Measurements from ENCODE around the gene FLT4. TPM values are rescaled to one million over a fixed set of nuclear protein-coding genes. Genes with fewer than 3 reads are reported as not detected.

FLT4 gene
- total RNA-seq, 2 experiments from 2014 or later, result not detected

DNA sequence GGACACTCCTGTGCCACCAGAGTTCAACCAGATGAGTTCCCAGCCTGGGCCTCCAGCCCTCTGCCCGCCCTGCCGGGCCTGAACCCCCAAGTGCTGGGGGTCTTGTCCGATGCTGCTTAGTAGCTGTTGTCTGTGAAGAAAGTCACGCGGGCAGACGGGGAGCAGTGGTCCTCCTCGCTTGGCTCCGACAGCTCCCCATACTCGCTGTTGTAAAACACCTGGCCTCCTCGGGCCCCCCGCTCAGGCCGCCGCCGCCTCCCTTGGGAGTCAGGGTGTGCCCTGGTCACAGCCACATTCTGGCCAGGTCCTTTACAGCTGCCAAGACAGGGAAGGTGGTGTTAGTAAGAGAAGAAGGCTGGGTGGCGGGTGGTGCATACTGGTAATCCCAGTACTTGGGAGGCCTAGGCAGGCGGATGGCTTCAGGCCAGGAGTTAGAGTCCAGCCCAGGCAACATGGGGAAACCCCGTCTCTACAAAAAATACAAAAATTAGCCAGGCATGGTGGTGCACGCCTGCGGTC lies 46.3 kb downstream of the FLT4 start:
- no peak for TF ChIP-seq EZH2phosphoT487 (IDR thresholded peaks at IDR 0.05; ENCODE audit: borderline replicate concordance, low read depth, low read length)
- TF ChIP-seq, protein P1, sequence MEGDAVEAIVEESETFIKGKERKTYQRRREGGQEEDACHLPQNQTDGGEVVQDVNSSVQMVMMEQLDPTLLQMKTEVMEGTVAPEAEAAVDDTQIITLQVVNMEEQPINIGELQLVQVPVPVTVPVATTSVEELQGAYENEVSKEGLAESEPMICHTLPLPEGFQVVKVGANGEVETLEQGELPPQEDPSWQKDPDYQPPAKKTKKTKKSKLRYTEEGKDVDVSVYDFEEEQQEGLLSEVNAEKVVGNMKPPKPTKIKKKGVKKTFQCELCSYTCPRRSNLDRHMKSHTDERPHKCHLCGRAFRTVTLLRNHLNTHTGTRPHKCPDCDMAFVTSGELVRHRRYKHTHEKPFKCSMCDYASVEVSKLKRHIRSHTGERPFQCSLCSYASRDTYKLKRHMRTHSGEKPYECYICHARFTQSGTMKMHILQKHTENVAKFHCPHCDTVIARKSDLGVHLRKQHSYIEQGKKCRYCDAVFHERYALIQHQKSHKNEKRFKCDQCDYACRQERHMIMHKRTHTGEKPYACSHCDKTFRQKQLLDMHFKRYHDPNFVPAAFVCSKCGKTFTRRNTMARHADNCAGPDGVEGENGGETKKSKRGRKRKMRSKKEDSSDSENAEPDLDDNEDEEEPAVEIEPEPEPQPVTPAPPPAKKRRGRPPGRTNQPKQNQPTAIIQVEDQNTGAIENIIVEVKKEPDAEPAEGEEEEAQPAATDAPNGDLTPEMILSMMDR (conservative IDR thresholded peaks at IDR 0.05; ENCODE audit: low read length), result no peak
- Histone ChIP-seq H3K4me1 (ENCODE audit: insufficient read depth, low read length, poor library complexity, severe bottlenecking) (no peaks in the 10 kb centered on the region), H2AFZ (ENCODE audit: low read length) (no peak overlapping the region), H3K9me2 (ENCODE audit: insufficient read depth, low read length) (no peaks in the 10 kb centered on the region), H3K4me3 (ENCODE audit: low read depth, low read length, poor library complexity, severe bottlenecking) (no peak overlapping the region), H3K27ac (ENCODE audit: low read depth, low read length, poor library complexity, severe bottlenecking) (no peak overlapping the region), H3K4me2 (ENCODE audit: low read length) (no peak overlapping the region), H3K36me3 (ENCODE audit: insufficient read depth, low read length) (no peaks in the 10 kb centered on the region), H4K20me1 (ENCODE audit: insufficient read depth, low read length) (no peaks in the 10 kb centered on the region), H3K9me3 (ENCODE audit: low read length) (no peaks in the 10 kb centered on the region), H3K79me2 (ENCODE audit: insufficient read depth, low read depth, low read length) (no peaks in the 10 kb centered on the region)
- CTCF ChIA-PET (ENCODE audit: unreplicated experiment), result no interaction called here
- BruUV-seq (replicated peaks), result no TSS peak
- DNase-seq (ENCODE audit: low spot score), result no peak
- intact Hi-C loops (cut with micrococcal nuclease; ENCODE audit: unreplicated experiment), result no loop called here
- POLR2A ChIA-PET, result no interaction called here

- Histone ChIP-seq H3K4me3 (ENCODE audit: low read depth, low read length, poor library complexity, severe bottlenecking) (no peak overlapping the region), H4K20me1 (ENCODE audit: insufficient read depth, low read length) (no peaks in the 10 kb centered on the region), H3K27ac (ENCODE audit: low read depth, low read length, poor library complexity, severe bottlenecking) (no peak overlapping the region), H3K9me3 (ENCODE audit: low read length) (no peaks in the 10 kb centered on the region), H3K36me3 (ENCODE audit: insufficient read depth, low read length) (no peaks in the 10 kb centered on the region), H3K4me2 (ENCODE audit: low read length) (no peak overlapping the region), H2AFZ (ENCODE audit: low read length) (no peak overlapping the region), H3K9me2 (ENCODE audit: insufficient read depth, low read length) (no peaks in the 10 kb centered on the region), H3K4me1 (ENCODE audit: insufficient read depth, low read length, poor library complexity, severe bottlenecking) (no peaks in the 10 kb centered on the region), H3K79me2 (ENCODE audit: insufficient read depth, low read depth, low read length) (no peaks in the 10 kb centered on the region)
- intact Hi-C loops (cut with micrococcal nuclease; ENCODE audit: unreplicated experiment), result no loop called here
- ChIA-PET CTCF (ENCODE audit: unreplicated experiment) (no interaction called here), POLR2A (no interaction called here)
- no peak for TF ChIP-seq EZH2phosphoT487 (IDR thresholded peaks at IDR 0.05; ENCODE audit: borderline replicate concordance, low read depth, low read length)
- TF ChIP-seq, protein P1 (conservative IDR thresholded peaks at IDR 0.05; ENCODE audit: low read length), result no peak
- DNase-seq (ENCODE audit: low spot score), result no peak
- BruUV-seq (replicated peaks), result no TSS peak
These were observed 46.8 kb downstream of the FLT4 start for GRCh38 chr5:180602481-180603075.

DNA sequence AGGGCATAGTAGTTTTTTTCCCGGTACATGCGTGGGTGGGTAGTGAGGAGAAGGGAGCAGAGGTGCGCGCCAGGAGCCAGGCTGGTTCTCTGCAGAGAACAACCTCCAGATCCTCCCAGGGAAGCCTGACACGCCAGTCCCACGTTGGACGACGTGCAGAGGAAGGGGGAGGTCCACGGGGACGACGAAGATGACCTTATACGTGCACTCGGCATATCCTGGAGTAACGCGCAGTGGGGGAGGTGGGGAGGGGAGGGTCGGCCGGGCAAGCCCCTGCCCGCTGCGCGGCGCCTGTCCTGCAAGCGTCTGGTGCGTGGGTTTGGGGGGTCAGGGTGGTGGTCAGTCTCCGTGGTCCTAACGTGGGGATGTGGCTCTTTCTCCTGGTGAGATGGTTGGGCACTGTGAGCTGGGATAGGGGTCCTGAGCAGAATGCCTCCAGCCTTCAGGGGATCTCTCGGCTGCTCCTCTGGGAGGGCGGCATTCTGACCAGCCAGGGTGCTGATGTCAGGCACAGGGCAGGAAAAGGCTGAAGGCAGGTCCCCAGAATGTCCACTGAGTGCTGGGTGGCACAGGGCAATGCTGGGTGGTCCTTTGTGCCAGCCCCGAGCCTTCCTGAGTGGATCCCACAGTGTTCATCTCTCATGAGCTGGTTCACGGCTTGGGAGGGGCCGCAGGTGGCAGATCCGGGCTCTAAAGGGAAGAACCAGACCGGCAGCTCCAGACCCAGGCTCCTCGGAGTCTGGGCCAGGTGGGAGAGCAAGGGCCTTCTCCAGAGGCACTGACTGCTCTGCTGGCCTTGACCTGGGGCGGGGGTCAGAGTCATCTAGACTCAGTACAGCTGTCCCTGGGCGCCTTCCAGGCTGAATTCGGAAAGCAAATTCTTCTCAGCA lies 47.6 kb downstream of the FLT4 start:
- H3K4me3 ChIP-seq (ENCODE audit: low read depth, low read length, poor library complexity, severe bottlenecking), result no peak overlapping the region
- POLR2A ChIA-PET, result no interaction called here
- no peaks in the 10 kb centered on the region for H3K9me2 ChIP-seq (ENCODE audit: insufficient read depth, low read length)
- no peak for DNase-seq (ENCODE audit: low spot score)
- no peak overlapping the region for H2AFZ ChIP-seq (ENCODE audit: low read length)
- TF ChIP-seq, protein P1 (conservative IDR thresholded peaks at IDR 0.05; ENCODE audit: low read length), result no peak
- TF ChIP-seq EZH2phosphoT487 (IDR thresholded peaks at IDR 0.05; ENCODE audit: borderline replicate concordance, low read depth, low read length), result no peak
- H3K4me1 ChIP-seq (ENCODE audit: insufficient read depth, low read length, poor library complexity, severe bottlenecking), result no peaks in the 10 kb centered on the region
- intact Hi-C loops (cut with micrococcal nuclease; ENCODE audit: unreplicated experiment), result no loop called here
- no peaks in the 10 kb centered on the region for H4K20me1 ChIP-seq (ENCODE audit: insufficient read depth, low read length)
- H3K36me3 ChIP-seq (ENCODE audit: insufficient read depth, low read length), result no peaks in the 10 kb centered on the region
- CTCF ChIA-PET (ENCODE audit: unreplicated experiment), result no interaction called here
- no peak overlapping the region for H3K27ac ChIP-seq (ENCODE audit: low read depth, low read length, poor library complexity, severe bottlenecking)
- no peak overlapping the region for H3K4me2 ChIP-seq (ENCODE audit: low read length)
- BruUV-seq (replicated peaks), result no TSS peak
- no peaks in the 10 kb centered on the region for H3K9me3 ChIP-seq (ENCODE audit: low read length)
- H3K79me2 ChIP-seq (ENCODE audit: insufficient read depth, low read depth, low read length), result no peaks in the 10 kb centered on the region
